GM10266 (cell line): ENCODE data around the gene CARD11.

ENCODE experiments used
- DNase-seq: peaks from one replicate; pipeline ENCODE4 v3.0.0; 2012; ENCODE audit errors: extremely low spot score
- TF ChIP-seq, protein P1 (sequence below): IDR thresholded peaks from 2 replicates; pipeline ENCODE4 v1.5.1; 2012; ENCODE audit warnings: mild to moderate bottlenecking, low read depth; ENCODE audit not compliant: control insufficient read depth, insufficient read depth; ENCODE audit errors: missing control alignments

The CARD11 gene

DNA sequence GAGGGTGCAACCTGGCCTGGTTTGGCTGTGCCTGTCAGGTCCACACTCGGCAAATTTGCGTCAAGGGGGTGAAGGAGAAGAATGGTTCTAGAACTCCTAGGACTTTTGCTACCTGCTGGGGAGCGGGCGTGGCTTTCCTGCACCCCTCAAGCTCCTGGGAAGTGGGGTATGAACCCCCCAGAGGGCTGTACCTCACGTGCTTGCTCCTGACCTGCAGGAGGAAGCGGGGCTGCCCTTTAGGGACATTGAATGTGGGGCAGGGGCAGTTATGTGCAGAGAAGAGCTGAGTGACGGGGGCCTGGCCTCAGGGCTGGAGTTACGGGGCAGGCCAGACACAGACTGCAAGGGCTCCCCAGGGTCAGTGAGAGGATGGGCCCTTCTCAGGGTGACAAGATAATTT lies 138.2 kb downstream of the CARD11 start:
- DNase-seq: no peak
- TF ChIP-seq, protein P1, sequence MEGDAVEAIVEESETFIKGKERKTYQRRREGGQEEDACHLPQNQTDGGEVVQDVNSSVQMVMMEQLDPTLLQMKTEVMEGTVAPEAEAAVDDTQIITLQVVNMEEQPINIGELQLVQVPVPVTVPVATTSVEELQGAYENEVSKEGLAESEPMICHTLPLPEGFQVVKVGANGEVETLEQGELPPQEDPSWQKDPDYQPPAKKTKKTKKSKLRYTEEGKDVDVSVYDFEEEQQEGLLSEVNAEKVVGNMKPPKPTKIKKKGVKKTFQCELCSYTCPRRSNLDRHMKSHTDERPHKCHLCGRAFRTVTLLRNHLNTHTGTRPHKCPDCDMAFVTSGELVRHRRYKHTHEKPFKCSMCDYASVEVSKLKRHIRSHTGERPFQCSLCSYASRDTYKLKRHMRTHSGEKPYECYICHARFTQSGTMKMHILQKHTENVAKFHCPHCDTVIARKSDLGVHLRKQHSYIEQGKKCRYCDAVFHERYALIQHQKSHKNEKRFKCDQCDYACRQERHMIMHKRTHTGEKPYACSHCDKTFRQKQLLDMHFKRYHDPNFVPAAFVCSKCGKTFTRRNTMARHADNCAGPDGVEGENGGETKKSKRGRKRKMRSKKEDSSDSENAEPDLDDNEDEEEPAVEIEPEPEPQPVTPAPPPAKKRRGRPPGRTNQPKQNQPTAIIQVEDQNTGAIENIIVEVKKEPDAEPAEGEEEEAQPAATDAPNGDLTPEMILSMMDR: no peak

DNA sequence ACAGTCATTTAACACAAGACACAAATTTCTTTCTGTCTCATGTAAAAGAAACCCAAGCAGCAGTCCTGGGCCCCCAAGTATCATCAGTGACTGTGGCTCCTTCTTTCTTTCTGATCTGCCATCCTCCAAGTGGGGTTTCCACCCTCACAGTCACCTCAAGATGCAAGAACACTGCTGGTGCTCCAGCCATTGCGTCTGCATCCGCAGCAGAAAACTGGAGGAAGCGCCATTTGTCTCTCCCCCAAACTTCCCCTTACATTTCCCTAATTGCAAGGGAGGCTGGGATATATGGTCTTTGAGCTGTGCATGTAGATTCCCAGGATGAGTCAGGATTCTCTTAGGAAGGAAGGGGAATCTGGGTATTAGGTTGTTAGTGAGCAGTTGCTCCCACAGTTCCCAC lies 138.6 kb downstream of the CARD11 start:
- TF ChIP-seq, protein P1: no peak
- DNase-seq: no peak

DNA sequence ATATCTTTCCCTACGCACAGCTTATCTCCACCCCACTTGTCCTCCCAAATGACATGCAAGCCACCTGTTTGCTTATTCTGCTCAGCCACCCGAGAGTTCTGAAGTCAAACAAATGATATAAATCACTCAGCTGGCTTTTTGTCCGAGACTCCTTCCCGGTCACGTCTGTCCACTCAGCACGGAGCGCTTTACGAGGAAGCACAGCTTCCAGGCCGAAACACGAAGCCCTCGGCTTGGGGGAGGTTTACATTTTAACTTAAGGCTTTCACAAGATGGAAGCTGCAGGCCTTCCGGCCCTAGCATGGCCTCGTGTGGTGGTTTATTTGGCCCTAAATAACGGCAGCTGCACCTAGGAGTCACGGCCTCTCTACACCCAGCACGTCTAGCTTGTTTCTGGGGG lies 139.5 kb downstream of the CARD11 start:
- TF ChIP-seq, protein P1: no peak
- DNase-seq: no peak

DNA sequence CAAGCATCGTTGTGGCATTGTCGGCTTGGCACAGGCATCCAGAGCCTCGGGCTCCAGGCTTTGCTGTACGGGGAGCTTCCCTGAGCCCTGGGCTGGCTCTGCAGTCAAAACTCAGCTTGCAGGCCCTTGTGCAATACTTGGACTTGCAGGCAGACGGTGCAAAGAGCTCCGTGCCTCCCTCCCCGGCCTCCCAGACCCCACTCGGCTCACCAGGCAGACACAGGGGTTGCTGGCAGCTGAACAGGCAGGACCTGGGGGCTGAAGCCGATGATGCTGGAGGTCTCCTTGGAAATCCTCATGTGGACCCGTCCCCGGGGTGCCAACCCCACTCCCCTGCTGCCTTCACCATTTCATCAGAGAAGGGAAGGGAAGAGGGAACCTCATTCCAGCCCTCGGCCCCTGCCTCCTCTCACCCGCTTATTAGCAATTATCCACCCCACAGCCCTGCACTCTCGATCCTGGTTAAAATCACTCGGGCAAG lies 139.9 kb downstream of the CARD11 start:
- TF ChIP-seq, protein P1: no peak
- DNase-seq: no peak

DNA sequence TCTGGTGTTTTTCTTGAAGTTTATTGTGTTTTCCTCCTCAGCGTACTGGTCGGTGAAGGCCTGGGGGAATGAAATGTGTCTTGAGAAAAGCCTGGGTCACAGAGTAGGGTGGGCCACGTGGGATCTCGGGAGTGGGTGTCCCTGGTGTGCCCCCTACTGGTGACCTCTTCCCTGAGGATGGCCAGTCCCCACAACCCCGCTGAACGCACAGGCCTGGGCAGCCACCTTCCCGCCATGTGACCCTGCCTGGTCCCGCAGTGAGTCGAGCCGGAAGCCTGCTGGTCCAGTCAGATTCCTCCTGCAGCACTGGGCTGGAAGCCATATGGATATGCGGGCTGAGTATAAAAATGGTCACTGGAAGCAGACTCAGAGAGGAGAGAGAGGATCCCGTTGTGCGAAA lies 146.6 kb downstream of the CARD11 start:
- DNase-seq: no peak
- TF ChIP-seq, protein P1: no peak

DNA sequence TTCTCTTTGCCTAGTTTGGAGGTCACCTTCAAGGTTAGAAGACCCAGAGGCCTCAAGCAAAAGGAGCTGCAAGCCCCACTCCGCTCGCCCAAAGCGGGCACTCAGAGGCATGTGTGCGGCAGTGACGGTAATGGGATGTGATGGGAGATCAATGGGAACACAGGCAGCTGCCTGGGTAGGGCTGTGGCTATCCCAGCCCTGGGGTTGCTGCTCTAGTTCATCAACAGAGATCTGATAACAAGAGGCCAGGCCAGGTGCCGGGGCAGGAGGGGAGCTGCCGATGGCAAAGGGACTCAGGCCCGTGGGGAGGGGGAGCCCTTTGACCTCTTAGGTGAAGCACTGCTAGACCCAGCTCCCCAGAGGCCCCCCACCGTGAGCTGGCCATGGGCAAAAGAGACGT lies 147.5 kb downstream of the CARD11 start:
- TF ChIP-seq, protein P1: no peak
- DNase-seq: no peak

DNA sequence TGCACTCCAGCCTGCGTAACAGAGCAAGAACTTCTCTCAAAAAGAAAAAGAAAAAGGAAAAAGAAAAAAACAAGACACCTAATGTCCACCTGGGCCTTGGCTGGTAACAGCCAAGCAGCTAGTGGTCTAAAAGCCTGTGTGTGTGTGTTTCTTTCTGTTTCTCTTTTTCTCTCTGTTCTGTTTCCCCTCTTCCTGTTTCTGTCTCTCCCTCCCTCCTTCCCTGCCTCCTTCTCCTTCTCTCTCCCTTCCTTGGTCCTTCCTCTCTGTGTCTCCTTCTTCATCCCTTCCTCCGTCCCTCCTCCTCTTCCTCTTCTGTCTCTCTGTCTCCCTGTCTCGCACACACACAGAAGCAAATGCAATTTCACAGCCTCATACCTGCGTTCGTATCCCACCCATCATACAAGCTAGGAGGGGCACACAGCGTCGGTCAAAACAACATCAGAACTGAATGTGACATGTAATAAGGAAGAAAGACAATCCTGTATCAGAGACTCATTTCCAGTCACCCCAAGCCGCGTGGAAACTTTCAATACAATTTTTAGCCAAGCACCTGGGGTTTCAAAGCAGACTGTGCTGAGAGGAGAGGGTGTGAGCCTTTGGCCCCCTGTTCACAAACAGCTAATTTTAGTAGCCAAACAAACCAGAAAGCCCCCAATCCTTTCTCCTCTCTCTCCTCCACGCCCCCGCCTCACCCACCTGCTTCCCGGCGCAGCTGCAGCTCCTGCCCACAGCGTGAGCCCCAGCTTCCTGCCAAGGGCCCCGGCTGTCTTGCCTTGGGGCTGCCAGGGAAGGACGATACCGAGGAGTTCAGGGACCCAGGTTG lies 149.3 kb downstream of the CARD11 start:
- DNase-seq: peak; percentile 71
- TF ChIP-seq, protein P1: no peak
